ENCODE data around the gene NDFIP1. TPM values are rescaled to one million over a fixed set of nuclear protein-coding genes. Genes with fewer than 3 reads are reported as not detected.

Gene NDFIP1
- total RNA-seq, 4 donors from 2014 or later, result 19.1 to 92.2 (median 65.6) TPM

- DNase-seq, result no peak
- Histone ChIP-seq H3K4me3 (no peak overlapping the region), H3K36me3 (no peaks in the 10 kb centered on the region), H3K4me1 (no peaks in the 10 kb centered on the region), H3K27ac (no peak overlapping the region), H3K27me3 (no peaks in the 10 kb centered on the region), H3K9me3 (no peaks in the 10 kb centered on the region)
- no peak for TF ChIP-seq EP300 (IDR thresholded peaks at IDR 0.05; ENCODE audit: low read depth)
- no peak for TF ChIP-seq POLR2AphosphoS5 (IDR thresholded peaks at IDR 0.05)
- intact Hi-C loops (cut with DNase I; ENCODE audit: low total_unique reads), result no loop called here
- WGBS, 2 donors (ENCODE audit: low coverage in 1 of 2), result 10 to 55% methylated on average over 6 of the region's 6 CpGs
- in situ Hi-C loops (cut with MboI; ENCODE audit: low pct_ligation_motif_present in 1 of 4, low pct_unique_long_range_greater_than_20kb in 1 of 4, low sequenced_read_pairs in 3 of 4), result no loop called here
These were observed 29.3 kb upstream of the NDFIP1 start for GRCh38 chr5:142079306-142079721.

- 86 to 100% methylated on average over 6 to 7 of the region's 7 CpGs for WGBS, 2 donors (ENCODE audit: low coverage in 1 of 2)
- Histone ChIP-seq H3K27me3 (no peaks in the 10 kb centered on the region), H3K27ac (no peak overlapping the region), H3K36me3 (no peaks in the 10 kb centered on the region), H3K4me1 (no peaks in the 10 kb centered on the region), H3K9me3 (no peaks in the 10 kb centered on the region), H3K4me3 (no peak overlapping the region)
- TF ChIP-seq POLR2AphosphoS5 (IDR thresholded peaks at IDR 0.05) (no peak), EP300 (IDR thresholded peaks at IDR 0.05; ENCODE audit: low read depth) (no peak), CTCF (IDR thresholded peaks at IDR 0.05) (no peak), POLR2A (IDR thresholded peaks at IDR 0.05) (no peak)
- intact Hi-C loops (cut with DNase I; ENCODE audit: low total_unique reads), result no loop called here
- DNase-seq, result no peak
- in situ Hi-C loops (cut with MboI; ENCODE audit: low pct_ligation_motif_present in 1 of 4, low pct_unique_long_range_greater_than_20kb in 1 of 4, low sequenced_read_pairs in 3 of 4), result no loop called here
These were observed 28.3 kb upstream of the NDFIP1 start for GRCh38 chr5:142080248-142080647.

- no peak for DNase-seq
- no peaks in the 10 kb centered on the region for H3K4me1 ChIP-seq
- H3K9me3 ChIP-seq, result no peaks in the 10 kb centered on the region
- no peaks in the 10 kb centered on the region for H3K36me3 ChIP-seq
- in situ Hi-C loops (cut with MboI; ENCODE audit: low pct_ligation_motif_present in 1 of 4, low pct_unique_long_range_greater_than_20kb in 1 of 4, low sequenced_read_pairs in 3 of 4) (no loop called here), intact Hi-C loops (cut with DNase I; ENCODE audit: low total_unique reads) (no loop called here)
- H3K4me3 ChIP-seq, result no peak overlapping the region
- TF ChIP-seq POLR2AphosphoS5 (IDR thresholded peaks at IDR 0.05) (no peak), POLR2A (IDR thresholded peaks at IDR 0.05) (no peak), CTCF (IDR thresholded peaks at IDR 0.05) (no peak), EP300 (IDR thresholded peaks at IDR 0.05; ENCODE audit: low read depth) (no peak)
- H3K27me3 ChIP-seq, result no peaks in the 10 kb centered on the region
- no peak overlapping the region for H3K27ac ChIP-seq
These were observed 26.3 kb upstream of the NDFIP1 start for GRCh38 chr5:142082182-142082781.

GRCh38 chr5:142086229-142086628, 22.4 kb upstream of the NDFIP1 start:
- Histone ChIP-seq H3K9me3 (no peaks in the 10 kb centered on the region), H3K27ac (no peak overlapping the region), H3K4me1 (no peaks in the 10 kb centered on the region), H3K27me3 (no peaks in the 10 kb centered on the region), H3K36me3 (no peaks in the 10 kb centered on the region), H3K4me3 (no peak overlapping the region)
- TF ChIP-seq CTCF (IDR thresholded peaks at IDR 0.05) (no peak), POLR2AphosphoS5 (IDR thresholded peaks at IDR 0.05) (no peak), EP300 (IDR thresholded peaks at IDR 0.05; ENCODE audit: low read depth) (no peak), POLR2A (IDR thresholded peaks at IDR 0.05) (no peak)
- intact Hi-C loops (cut with DNase I; ENCODE audit: low total_unique reads) (no loop called here), in situ Hi-C loops (cut with MboI; ENCODE audit: low pct_ligation_motif_present in 1 of 4, low pct_unique_long_range_greater_than_20kb in 1 of 4, low sequenced_read_pairs in 3 of 4) (no loop called here)
- DNase-seq, result no peak

GRCh38 chr5:142086679-142087078, 21.9 kb upstream of the NDFIP1 start:
- WGBS, 2 donors (ENCODE audit: low coverage in 1 of 2), result 82% methylated on average over 2 of the region's 2 CpGs; no CpG with 5 or more reads in 1 of the 2 donors
- TF ChIP-seq POLR2A (IDR thresholded peaks at IDR 0.05), result no peak
- no peak for TF ChIP-seq CTCF (IDR thresholded peaks at IDR 0.05)
- H3K9me3 ChIP-seq, result no peaks in the 10 kb centered on the region
- intact Hi-C loops (cut with DNase I; ENCODE audit: low total_unique reads) (no loop called here), in situ Hi-C loops (cut with MboI; ENCODE audit: low pct_ligation_motif_present in 1 of 4, low pct_unique_long_range_greater_than_20kb in 1 of 4, low sequenced_read_pairs in 3 of 4) (no loop called here)
- H3K4me3 ChIP-seq, result no peak overlapping the region
- H3K36me3 ChIP-seq, result no peaks in the 10 kb centered on the region
- H3K4me1 ChIP-seq, result no peaks in the 10 kb centered on the region
- no peak overlapping the region for H3K27ac ChIP-seq
- DNase-seq, result no peak
- H3K27me3 ChIP-seq, result no peaks in the 10 kb centered on the region

All from transverse colon (tissue), 4 donors.